ENCODE results near the gene PPTC7.

DNA sequence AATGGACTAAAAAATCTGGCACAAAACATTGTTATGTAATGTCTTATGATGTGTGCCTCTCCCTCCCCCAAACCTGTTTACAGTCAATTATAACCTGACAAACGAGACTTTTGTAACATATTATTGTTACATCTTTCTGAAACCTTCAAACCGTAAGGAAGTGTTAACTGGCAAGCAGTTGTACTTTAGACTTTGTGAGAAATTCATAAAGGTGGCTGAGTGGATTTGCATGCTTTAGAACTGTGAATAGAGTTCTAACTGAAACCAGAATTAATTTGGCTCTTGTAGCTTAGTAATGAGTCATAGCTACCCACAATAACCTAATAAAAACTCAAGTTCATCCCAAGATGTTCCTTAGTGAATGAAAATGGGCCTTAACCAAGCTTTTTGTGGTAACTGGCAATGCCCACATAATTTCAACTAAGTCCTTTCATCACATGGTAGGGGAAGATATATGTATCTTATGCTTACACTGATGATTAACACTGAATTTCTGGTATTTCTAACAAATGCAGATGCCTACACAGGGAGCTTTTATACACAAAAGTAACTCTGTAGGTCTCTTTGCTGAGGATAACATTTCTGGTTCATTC lies 51.3 kb downstream of the PPTC7 start:
- TF ChIP-seq, protein P1, sequence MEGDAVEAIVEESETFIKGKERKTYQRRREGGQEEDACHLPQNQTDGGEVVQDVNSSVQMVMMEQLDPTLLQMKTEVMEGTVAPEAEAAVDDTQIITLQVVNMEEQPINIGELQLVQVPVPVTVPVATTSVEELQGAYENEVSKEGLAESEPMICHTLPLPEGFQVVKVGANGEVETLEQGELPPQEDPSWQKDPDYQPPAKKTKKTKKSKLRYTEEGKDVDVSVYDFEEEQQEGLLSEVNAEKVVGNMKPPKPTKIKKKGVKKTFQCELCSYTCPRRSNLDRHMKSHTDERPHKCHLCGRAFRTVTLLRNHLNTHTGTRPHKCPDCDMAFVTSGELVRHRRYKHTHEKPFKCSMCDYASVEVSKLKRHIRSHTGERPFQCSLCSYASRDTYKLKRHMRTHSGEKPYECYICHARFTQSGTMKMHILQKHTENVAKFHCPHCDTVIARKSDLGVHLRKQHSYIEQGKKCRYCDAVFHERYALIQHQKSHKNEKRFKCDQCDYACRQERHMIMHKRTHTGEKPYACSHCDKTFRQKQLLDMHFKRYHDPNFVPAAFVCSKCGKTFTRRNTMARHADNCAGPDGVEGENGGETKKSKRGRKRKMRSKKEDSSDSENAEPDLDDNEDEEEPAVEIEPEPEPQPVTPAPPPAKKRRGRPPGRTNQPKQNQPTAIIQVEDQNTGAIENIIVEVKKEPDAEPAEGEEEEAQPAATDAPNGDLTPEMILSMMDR (IDR thresholded peaks at IDR 0.05; ENCODE audit: low read length), result no peak
- TF ChIP-seq EZH2 (IDR thresholded peaks at IDR 0.05; ENCODE audit: borderline replicate concordance, low read length), result no peak
